Hepatocyte (in vitro differentiated cells): ENCODE measurements around the gene SPATS2. TPM values are rescaled to one million over a fixed set of nuclear protein-coding genes. Genes with fewer than 3 reads are reported as not detected.

Source experiments
- DNase-seq: peaks from one replicate; pipeline ENCODE4 v3.0.0-alpha.2; 2016; ENCODE audit warnings: low spot score
- H2AFZ ChIP-seq: fragments of 200-600 bp; sonication (generic); 2 replicates; pipeline ENCODE4 v1.6.0; 2016; ENCODE audit warnings: antibody characterized with exemption, mild to moderate bottlenecking
- H3K27ac ChIP-seq: fragments of 200-600 bp; sonication (generic); 2 replicates; pipeline ENCODE4 v1.5.1; 2016; ENCODE audit warnings: mild to moderate bottlenecking
- H3K27me3 ChIP-seq: fragments of 200-600 bp; sonication (generic); 2 replicates; pipeline ENCODE4 v1.6.1; 2016
- H3K36me3 ChIP-seq: fragments of 200-600 bp; sonication (generic); replicated peaks from 2 replicates; pipeline ENCODE4 v1.5.1; 2016; ENCODE audit warnings: low read depth; ENCODE audit not compliant: insufficient read depth
- H3K4me1 ChIP-seq: fragments of 200-600 bp; sonication (generic); 2 replicates; pipeline ENCODE4 v1.5.1; 2016; ENCODE audit warnings: mild to moderate bottlenecking, moderate library complexity; ENCODE audit not compliant: insufficient read depth
- H3K4me2 ChIP-seq: fragments of 200-600 bp; sonication (generic); 2 replicates; pipeline ENCODE4 v1.6.0; 2016
- H3K4me3 ChIP-seq: fragments of 200-600 bp; sonication (generic); 2 replicates; pipeline ENCODE4 v1.5.1; 2016; ENCODE audit warnings: mild to moderate bottlenecking
- H3K79me2 ChIP-seq: fragments of 200-600 bp; sonication (generic); 2 replicates; pipeline ENCODE4 v1.6.0; 2017; ENCODE audit warnings: mild to moderate bottlenecking
- H3K9me2 ChIP-seq: fragments of 200-600 bp; sonication (generic); replicated peaks from 2 replicates; pipeline ENCODE4 v1.6.0; 2017; ENCODE audit warnings: mild to moderate bottlenecking; ENCODE audit not compliant: insufficient read depth
- H3K9me3 ChIP-seq: fragments of 200-600 bp; sonication (generic); 2 replicates; pipeline ENCODE4 v1.5.1; 2016; ENCODE audit warnings: low read depth, mild to moderate bottlenecking
- H4K20me1 ChIP-seq: fragments of 200-600 bp; sonication (generic); 2 replicates; pipeline ENCODE4 v1.6.0; 2016; ENCODE audit warnings: mild to moderate bottlenecking; ENCODE audit not compliant: insufficient read depth, poor library complexity, severe bottlenecking
- EZH2 ChIP-seq: fragments of 200-600 bp; sonication (generic); IDR thresholded peaks from 2 replicates; pipeline ENCODE4 v1.6.1; 2016; ENCODE audit warnings: antibody characterized with exemption, mild to moderate bottlenecking, borderline replicate concordance
- EZH2phosphoT487 ChIP-seq: fragments of 200-600 bp; sonication (generic); IDR thresholded peaks from one replicate; pipeline ENCODE4 v1.6.1; 2018; ENCODE audit warnings: antibody characterized with exemption, mild to moderate bottlenecking, low read depth, moderate library complexity; ENCODE audit not compliant: unreplicated experiment, severe bottlenecking
- WGBS: methylation state at CpG from one replicate; pipeline ENCODE4 v1.1.6; 2016; ENCODE audit warnings: low lambda C conversion rate; ENCODE audit errors: missing lambda C conversion rate; 5-methylcytosine and 5-hydroxymethylcytosine counted together
- polyA plus RNA-seq: library from polyadenylated mRNA; unstranded; fragments of >200 nt; fragmentation: Nextera tagmentation; extraction: Ambion mirVana; gene quantifications from 2 replicates; pipeline ENCODE4 v1.2.1, GENCODE V29; 2016
- total RNA-seq: library from RNA; depleted of rRNA; stranded (reverse); fragments of >200 nt; gene quantifications from 2 replicates; pipeline ENCODE4 v1.2.3, GENCODE V29; 2014
- TF ChIP-seq, protein P1 (sequence below): fragments of 200-600 bp; sonication (generic); IDR thresholded peaks from 2 replicates; pipeline ENCODE4 v1.5.1; 2016; ENCODE audit warnings: antibody characterized with exemption, mild to moderate bottlenecking; ENCODE audit not compliant: poor library complexity

The SPATS2 gene
- total and polyA plus RNA-seq, 2 experiments from 2014 or later = 24.9 to 39.8 TPM

GRCh38 chr12:49545815-49546214 is 178.6 kb downstream of the SPATS2 start:
- DNase-seq = no peak
- no peak for TF ChIP-seq EZH2
- TF ChIP-seq, protein P1, sequence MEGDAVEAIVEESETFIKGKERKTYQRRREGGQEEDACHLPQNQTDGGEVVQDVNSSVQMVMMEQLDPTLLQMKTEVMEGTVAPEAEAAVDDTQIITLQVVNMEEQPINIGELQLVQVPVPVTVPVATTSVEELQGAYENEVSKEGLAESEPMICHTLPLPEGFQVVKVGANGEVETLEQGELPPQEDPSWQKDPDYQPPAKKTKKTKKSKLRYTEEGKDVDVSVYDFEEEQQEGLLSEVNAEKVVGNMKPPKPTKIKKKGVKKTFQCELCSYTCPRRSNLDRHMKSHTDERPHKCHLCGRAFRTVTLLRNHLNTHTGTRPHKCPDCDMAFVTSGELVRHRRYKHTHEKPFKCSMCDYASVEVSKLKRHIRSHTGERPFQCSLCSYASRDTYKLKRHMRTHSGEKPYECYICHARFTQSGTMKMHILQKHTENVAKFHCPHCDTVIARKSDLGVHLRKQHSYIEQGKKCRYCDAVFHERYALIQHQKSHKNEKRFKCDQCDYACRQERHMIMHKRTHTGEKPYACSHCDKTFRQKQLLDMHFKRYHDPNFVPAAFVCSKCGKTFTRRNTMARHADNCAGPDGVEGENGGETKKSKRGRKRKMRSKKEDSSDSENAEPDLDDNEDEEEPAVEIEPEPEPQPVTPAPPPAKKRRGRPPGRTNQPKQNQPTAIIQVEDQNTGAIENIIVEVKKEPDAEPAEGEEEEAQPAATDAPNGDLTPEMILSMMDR = no peak
- no peak for TF ChIP-seq EZH2phosphoT487
- 75% methylated on average over 4 of the region's 4 CpGs for WGBS
- H3K36me3 ChIP-seq = no peaks in the 10 kb centered on the region
- no peak overlapping the region for H3K4me2 ChIP-seq
- H3K79me2 ChIP-seq = no peaks in the 10 kb centered on the region
- no peak overlapping the region for H3K4me3 ChIP-seq
- no peaks in the 10 kb centered on the region for H3K9me3 ChIP-seq
- H3K4me1 ChIP-seq = peaks cover 8% of the 10 kb centered on the region
- H4K20me1 ChIP-seq = no peaks in the 10 kb centered on the region
- peaks cover 53% of the 10 kb centered on the region for H3K27me3 ChIP-seq
- no peak overlapping the region for H3K27ac ChIP-seq
- H2AFZ ChIP-seq = no peak overlapping the region
- H3K9me2 ChIP-seq = no peaks in the 10 kb centered on the region

- no peaks in the 10 kb centered on the region for H4K20me1 ChIP-seq
- 65% methylated on average over 3 of the region's 3 CpGs for WGBS
- no peak overlapping the region for H2AFZ ChIP-seq
- DNase-seq = no peak
- H3K4me2 ChIP-seq = no peak overlapping the region
- no peaks in the 10 kb centered on the region for H3K79me2 ChIP-seq
- no peaks in the 10 kb centered on the region for H3K9me3 ChIP-seq
- no peaks in the 10 kb centered on the region for H3K9me2 ChIP-seq
- no peak for TF ChIP-seq EZH2
- no peak for TF ChIP-seq EZH2phosphoT487
- TF ChIP-seq, protein P1 = no peak
- peaks cover 52% of the 10 kb centered on the region for H3K27me3 ChIP-seq
- H3K4me3 ChIP-seq = no peak overlapping the region
- H3K4me1 ChIP-seq = peaks cover 8% of the 10 kb centered on the region
- H3K36me3 ChIP-seq = no peaks in the 10 kb centered on the region
- H3K27ac ChIP-seq = no peak overlapping the region
These were observed 179.2 kb downstream of the SPATS2 start for GRCh38 chr12:49546481-49546880.

- Histone ChIP-seq H3K27me3 (peaks cover 52% of the 10 kb centered on the region), H3K9me2 (no peaks in the 10 kb centered on the region), H3K27ac (no peak overlapping the region), H3K9me3 (no peaks in the 10 kb centered on the region), H3K36me3 (no peaks in the 10 kb centered on the region), H2AFZ (no peak overlapping the region), H3K4me2 (no peak overlapping the region), H4K20me1 (no peaks in the 10 kb centered on the region), H3K4me3 (no peak overlapping the region), H3K4me1 (peaks cover 8% of the 10 kb centered on the region), H3K79me2 (no peaks in the 10 kb centered on the region)
- DNase-seq = no peak
- TF ChIP-seq EZH2phosphoT487 (no peak), EZH2 (no peak)
- TF ChIP-seq, protein P1 = no peak
- WGBS = 87% methylated on average over 7 of the region's 7 CpGs
These were observed 179.9 kb downstream of the SPATS2 start for GRCh38 chr12:49547090-49547690.

DNA sequence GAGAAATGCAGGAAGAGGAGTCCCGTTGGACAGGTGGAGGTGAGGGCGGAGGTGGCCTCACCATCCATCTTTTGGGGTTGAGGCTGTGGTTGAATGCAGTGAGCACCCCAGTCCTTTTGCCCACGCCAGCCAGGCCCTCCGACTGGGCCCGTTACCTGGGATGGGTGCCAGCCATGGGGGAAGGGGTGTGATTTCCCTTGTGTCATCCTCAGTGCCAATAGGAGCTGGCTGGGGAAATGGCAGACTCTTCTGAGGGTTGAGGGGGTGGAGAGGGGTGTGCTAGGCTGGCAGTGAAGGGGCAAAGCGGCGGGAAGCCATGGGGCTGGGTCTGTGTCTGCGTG is 181.2 kb downstream of the SPATS2 start:
- Histone ChIP-seq H2AFZ (no peak overlapping the region), H3K4me2 (peak overlapping the region; percentile 74), H3K4me1 (peaks cover 8% of the 10 kb centered on the region), H3K9me3 (no peaks in the 10 kb centered on the region), H3K4me3 (no peak overlapping the region), H4K20me1 (no peaks in the 10 kb centered on the region), H3K36me3 (no peaks in the 10 kb centered on the region), H3K79me2 (no peaks in the 10 kb centered on the region), H3K27me3 (peaks cover 43% of the 10 kb centered on the region), H3K27ac (no peak overlapping the region), H3K9me2 (no peaks in the 10 kb centered on the region)
- TF ChIP-seq EZH2 (no peak), EZH2phosphoT487 (no peak)
- TF ChIP-seq, protein P1 = no peak
- no peak for DNase-seq
- 91% methylated on average over 6 of the region's 8 CpGs for WGBS
